Skeletal muscle satellite cell (primary cell): ENCODE results near the gene CPZ.

ENCODE experiments used
- H3K27me3 ChIP-seq: 2 replicates; pipeline ENCODE4 v1.7.0; 2013; ENCODE audit warnings: low read length; ENCODE audit not compliant: control insufficient read depth, insufficient read depth
- H3K36me3 ChIP-seq: 2 replicates; pipeline ENCODE4 v1.7.0; 2013; ENCODE audit warnings: mild to moderate bottlenecking, control low read depth, low read length; ENCODE audit not compliant: insufficient read depth
- H3K4me1 ChIP-seq: 2 replicates; pipeline ENCODE4 v1.7.0; 2013; ENCODE audit warnings: low read length; ENCODE audit not compliant: control insufficient read depth, insufficient read depth
- H3K4me2 ChIP-seq: 2 replicates; pipeline ENCODE4 v1.7.0; 2013; ENCODE audit warnings: mild to moderate bottlenecking, low read length
- H3K4me3 ChIP-seq: 2 replicates; pipeline ENCODE4 v1.7.0; 2013; ENCODE audit warnings: low read length
- H3K9ac ChIP-seq: 2 replicates; pipeline ENCODE4 v1.7.0; 2013; ENCODE audit warnings: mild to moderate bottlenecking, low read depth, low read length, moderate library complexity
- H3K9me3 ChIP-seq: replicated peaks from 2 replicates; pipeline ENCODE4 v1.7.0; 2013; ENCODE audit warnings: mild to moderate bottlenecking, control low read depth, low read length

The CPZ gene

GRCh38 chr4:8591626-8592365 lies 769 bp upstream of the CPZ start:
- Histone ChIP-seq H3K9ac (no peak overlapping the region), H3K4me3 (no peak overlapping the region), H3K9me3 (no peaks in the 10 kb centered on the region), H3K36me3 (no peaks in the 10 kb centered on the region), H3K4me2 (peak overlapping the region; percentile 64), H3K27me3 (peaks cover 63% of the 10 kb centered on the region), H3K4me1 (peaks cover 10% of the 10 kb centered on the region)

GRCh38 chr4:8593264-8594096 lies 915 bp downstream of the CPZ start:
- Histone ChIP-seq H3K4me1 (peaks cover 10% of the 10 kb centered on the region), H3K9me3 (no peaks in the 10 kb centered on the region)

GRCh38 chr4:8594097-8595038 lies 1.8 kb downstream of the CPZ start:
- Histone ChIP-seq H3K4me1 (peaks cover 14% of the 10 kb centered on the region), H3K27me3 (peaks cover 45% of the 10 kb centered on the region), H3K36me3 (no peaks in the 10 kb centered on the region), H3K9ac (no peak overlapping the region), H3K4me2 (no peak overlapping the region), H3K9me3 (no peaks in the 10 kb centered on the region), H3K4me3 (no peak overlapping the region)

More at GRCh38 chr4:8593264-8594096, 915 bp downstream of the CPZ start:
- H3K36me3 ChIP-seq = no peaks in the 10 kb centered on the region
- H3K4me2 ChIP-seq = peak overlapping the region; percentile 64
- H3K4me3 ChIP-seq = peak overlapping the region; percentile 45
- peaks cover 50% of the 10 kb centered on the region for H3K27me3 ChIP-seq
- no peak overlapping the region for H3K9ac ChIP-seq

- Histone ChIP-seq H3K27me3 (peaks cover 39% of the 10 kb centered on the region), H3K9me3 (no peaks in the 10 kb centered on the region), H3K4me3 (no peak overlapping the region), H3K4me1 (peaks cover 17% of the 10 kb centered on the region), H3K36me3 (no peaks in the 10 kb centered on the region), H3K4me2 (no peak overlapping the region), H3K9ac (no peak overlapping the region)
These were observed 2.9 kb downstream of the CPZ start for GRCh38 chr4:8595237-8596087.

- Histone ChIP-seq H3K4me3 (no peak overlapping the region), H3K36me3 (no peaks in the 10 kb centered on the region), H3K9me3 (no peaks in the 10 kb centered on the region), H3K27me3 (peaks cover 32% of the 10 kb centered on the region), H3K9ac (no peak overlapping the region), H3K4me2 (no peak overlapping the region), H3K4me1 (peaks cover 17% of the 10 kb centered on the region)
These were observed 4.3 kb downstream of the CPZ start for GRCh38 chr4:8596891-8597290.

- H3K4me3 ChIP-seq = no peak overlapping the region
- H3K9ac ChIP-seq = no peak overlapping the region
- peaks cover 30% of the 10 kb centered on the region for H3K27me3 ChIP-seq
- H3K9me3 ChIP-seq = no peaks in the 10 kb centered on the region
- no peaks in the 10 kb centered on the region for H3K36me3 ChIP-seq
- peaks cover 16% of the 10 kb centered on the region for H3K4me1 ChIP-seq
- no peak overlapping the region for H3K4me2 ChIP-seq
These were observed 4.8 kb downstream of the CPZ start for GRCh38 chr4:8597319-8597718.

GRCh38 chr4:8597791-8598190 lies 5.2 kb downstream of the CPZ start:
- Histone ChIP-seq H3K36me3 (no peaks in the 10 kb centered on the region), H3K4me3 (no peak overlapping the region), H3K4me2 (no peak overlapping the region), H3K9me3 (no peaks in the 10 kb centered on the region), H3K27me3 (peaks cover 30% of the 10 kb centered on the region), H3K9ac (no peak overlapping the region), H3K4me1 (peaks cover 11% of the 10 kb centered on the region)

GRCh38 chr4:8598391-8599090 lies 6.0 kb downstream of the CPZ start:
- H3K4me1 ChIP-seq = peaks cover 7% of the 10 kb centered on the region
- H3K4me2 ChIP-seq = no peak overlapping the region
- no peaks in the 10 kb centered on the region for H3K36me3 ChIP-seq
- H3K27me3 ChIP-seq = peaks cover 22% of the 10 kb centered on the region
- H3K4me3 ChIP-seq = no peak overlapping the region
- no peaks in the 10 kb centered on the region for H3K9me3 ChIP-seq
- no peak overlapping the region for H3K9ac ChIP-seq

- no peak overlapping the region for H3K4me2 ChIP-seq
- H3K36me3 ChIP-seq = no peaks in the 10 kb centered on the region
- no peak overlapping the region for H3K9ac ChIP-seq
- peaks cover 7% of the 10 kb centered on the region for H3K4me1 ChIP-seq
- no peak overlapping the region for H3K4me3 ChIP-seq
- H3K9me3 ChIP-seq = no peaks in the 10 kb centered on the region
- H3K27me3 ChIP-seq = peaks cover 17% of the 10 kb centered on the region
These were observed 6.5 kb downstream of the CPZ start for GRCh38 chr4:8599091-8599460.

GRCh38 chr4:8599657-8600056 lies 7.1 kb downstream of the CPZ start:
- H3K4me1 ChIP-seq = peaks cover 7% of the 10 kb centered on the region
- no peaks in the 10 kb centered on the region for H3K9me3 ChIP-seq
- H3K36me3 ChIP-seq = no peaks in the 10 kb centered on the region
- H3K4me2 ChIP-seq = no peak overlapping the region
- H3K9ac ChIP-seq = no peak overlapping the region
- H3K4me3 ChIP-seq = no peak overlapping the region
- peaks cover 17% of the 10 kb centered on the region for H3K27me3 ChIP-seq
